Measurements from ENCODE around the gene COA5. TPM values are rescaled to one million over a fixed set of nuclear protein-coding genes. Genes with fewer than 3 reads are reported as not detected.

Gene COA5
- polyA plus RNA-seq, 1 of the 3 experiments (the other 2 are of a cell fraction): 40.3 TPM

DNA sequence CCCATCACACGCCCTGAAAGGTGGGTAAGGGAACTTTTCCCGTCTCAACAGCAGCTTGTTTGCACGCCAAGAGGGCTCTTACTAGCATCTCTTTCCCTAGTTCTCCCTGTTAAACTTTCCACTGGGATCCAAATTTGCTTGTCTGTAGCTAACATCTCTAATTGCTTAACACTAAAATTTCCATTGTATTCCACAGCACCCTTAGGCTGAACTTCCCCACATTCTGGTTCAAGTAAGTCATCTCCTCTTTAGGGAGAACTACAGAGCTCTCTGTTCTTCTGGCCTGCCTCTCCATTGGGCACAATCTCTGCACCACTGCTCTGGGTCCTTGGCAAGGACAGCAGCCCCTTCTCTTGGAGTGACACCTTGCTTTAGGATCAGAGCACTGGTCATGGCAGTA, 24.0 kb upstream of the COA5 start:
- 54% methylated on average over 3 of the region's 3 CpGs for whole genome bisulfite sequencing (ENCODE audit: low lambda C conversion rate)
- no peak overlapping the region for H2AFZ ChIP-seq (ENCODE audit: low read depth)
- H3K36me3 ChIP-seq (replicated peaks in 1 of 2; ENCODE audit: control insufficient read depth in 1 of 2, insufficient read depth in 2 of 2, low read length in 1 of 2): no peaks in the 10 kb centered on the region
- no peak overlapping the region for H3K4me3 ChIP-seq (ENCODE audit: low read depth in 2 of 2, low read length in 1 of 2)
- no peaks in the 10 kb centered on the region for H3K4me1 ChIP-seq (ENCODE audit: control insufficient read depth in 1 of 2, insufficient read depth in 2 of 2, low read depth in 1 of 2, low read length in 1 of 2)
- H3K9me2 ChIP-seq: no peaks in the 10 kb centered on the region
- CTCF ChIA-PET: interaction anchor here (1.9 kb wide), 1 partner anchor 17 kb away, joined by 7 read pairs; no protein-coding TSS in a partner anchor
- no peaks in the 10 kb centered on the region for H3K9me3 ChIP-seq
- no peak overlapping the region for H3K27ac ChIP-seq (ENCODE audit: low read depth in 2 of 2, low read length in 1 of 2)
- no peak for DNase-seq
- H3K27me3 ChIP-seq (ENCODE audit: insufficient read depth): no peaks in the 10 kb centered on the region
- no peaks in the 10 kb centered on the region for H3K79me2 ChIP-seq (ENCODE audit: insufficient read depth)
- TF ChIP-seq NFIC (IDR thresholded peaks at IDR 0.05; ENCODE audit: borderline replicate concordance) (no peak), FOXJ3 (CRISPR knock-in tag; IDR thresholded peaks at IDR 0.05) (no peak), SIN3A (IDR thresholded peaks at IDR 0.05; ENCODE audit: borderline replicate concordance, low read depth, low read length) (no peak), RAD21 (IDR thresholded peaks at IDR 0.05; ENCODE audit: low read length) (no peak), TEAD4 (IDR thresholded peaks at IDR 0.05; ENCODE audit: borderline replicate concordance, insufficient read depth) (no peak), TCF12 (IDR thresholded peaks at IDR 0.05) (no peak)
- TF ChIP-seq, protein P1, sequence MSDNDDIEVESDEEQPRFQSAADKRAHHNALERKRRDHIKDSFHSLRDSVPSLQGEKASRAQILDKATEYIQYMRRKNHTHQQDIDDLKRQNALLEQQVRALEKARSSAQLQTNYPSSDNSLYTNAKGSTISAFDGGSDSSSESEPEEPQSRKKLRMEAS (IDR thresholded peaks at IDR 0.05; ENCODE audit: low read depth): no peak
- TF ChIP-seq, protein P2, sequence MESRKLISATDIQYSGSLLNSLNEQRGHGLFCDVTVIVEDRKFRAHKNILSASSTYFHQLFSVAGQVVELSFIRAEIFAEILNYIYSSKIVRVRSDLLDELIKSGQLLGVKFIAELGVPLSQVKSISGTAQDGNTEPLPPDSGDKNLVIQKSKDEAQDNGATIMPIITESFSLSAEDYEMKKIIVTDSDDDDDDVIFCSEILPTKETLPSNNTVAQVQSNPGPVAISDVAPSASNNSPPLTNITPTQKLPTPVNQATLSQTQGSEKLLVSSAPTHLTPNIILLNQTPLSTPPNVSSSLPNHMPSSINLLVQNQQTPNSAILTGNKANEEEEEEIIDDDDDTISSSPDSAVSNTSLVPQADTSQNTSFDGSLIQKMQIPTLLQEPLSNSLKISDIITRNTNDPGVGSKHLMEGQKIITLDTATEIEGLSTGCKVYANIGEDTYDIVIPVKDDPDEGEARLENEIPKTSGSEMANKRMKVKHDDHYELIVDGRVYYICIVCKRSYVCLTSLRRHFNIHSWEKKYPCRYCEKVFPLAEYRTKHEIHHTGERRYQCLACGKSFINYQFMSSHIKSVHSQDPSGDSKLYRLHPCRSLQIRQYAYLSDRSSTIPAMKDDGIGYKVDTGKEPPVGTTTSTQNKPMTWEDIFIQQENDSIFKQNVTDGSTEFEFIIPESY (IDR thresholded peaks at IDR 0.05; ENCODE audit: borderline replicate concordance, low read depth): no peak
- TF ChIP-seq, protein P3, sequence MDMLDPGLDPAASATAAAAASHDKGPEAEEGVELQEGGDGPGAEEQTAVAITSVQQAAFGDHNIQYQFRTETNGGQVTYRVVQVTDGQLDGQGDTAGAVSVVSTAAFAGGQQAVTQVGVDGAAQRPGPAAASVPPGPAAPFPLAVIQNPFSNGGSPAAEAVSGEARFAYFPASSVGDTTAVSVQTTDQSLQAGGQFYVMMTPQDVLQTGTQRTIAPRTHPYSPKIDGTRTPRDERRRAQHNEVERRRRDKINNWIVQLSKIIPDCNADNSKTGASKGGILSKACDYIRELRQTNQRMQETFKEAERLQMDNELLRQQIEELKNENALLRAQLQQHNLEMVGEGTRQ (IDR thresholded peaks at IDR 0.05; ENCODE audit: borderline replicate concordance, low read depth, low read length): no peak
- H4K20me1 ChIP-seq (ENCODE audit: insufficient read depth): no peaks in the 10 kb centered on the region
- no peak overlapping the region for H3K9ac ChIP-seq
- no peak overlapping the region for H3K4me2 ChIP-seq
- no peaks in the 10 kb centered on the region for H3F3A ChIP-seq (replicated peaks; ENCODE audit: insufficient read depth)
- POLR2A ChIA-PET: interaction anchor here (0.7 kb wide), 1 partner anchor 23 kb away, joined by 3 read pairs; no protein-coding TSS in a partner anchor

DNA sequence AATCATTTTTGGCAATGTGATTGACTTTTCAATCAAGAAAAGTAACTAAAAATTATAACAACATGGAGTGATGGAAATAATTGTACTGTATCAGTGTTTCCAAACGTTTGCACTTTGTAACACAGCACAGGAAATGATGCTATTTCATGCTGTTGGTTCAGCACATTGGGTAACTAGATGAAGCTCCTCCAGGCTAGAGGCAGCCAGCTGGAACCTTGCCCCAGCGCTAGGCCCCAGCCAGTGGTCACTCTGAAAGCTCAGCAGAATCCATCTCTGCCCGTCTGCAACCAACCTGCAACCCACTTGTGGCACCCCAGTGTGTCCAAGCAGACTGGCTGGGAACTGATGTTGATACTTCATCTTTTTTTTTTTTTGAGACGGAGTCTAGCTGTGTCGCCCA, 15.3 kb upstream of the COA5 start:
- H3K79me2 ChIP-seq (ENCODE audit: insufficient read depth): no peaks in the 10 kb centered on the region
- H3K4me1 ChIP-seq (ENCODE audit: control insufficient read depth in 1 of 2, insufficient read depth in 2 of 2, low read depth in 1 of 2, low read length in 1 of 2): no peaks in the 10 kb centered on the region; a peak in 1 of 4 replicates
- no peak overlapping the region for H3K4me3 ChIP-seq (ENCODE audit: low read depth in 2 of 2, low read length in 1 of 2)
- ChIA-PET POLR2A (no interaction called here), CTCF (interaction anchor here (1.8 kb wide), 1 partner anchor 211 kb away, joined by 5 read pairs; no protein-coding TSS in a partner anchor)
- peaks cover 9 to 10% of the 10 kb centered on the region in 2 experiments for H3K36me3 ChIP-seq (replicated peaks in 1 of 2; ENCODE audit: control insufficient read depth in 1 of 2, insufficient read depth in 2 of 2, low read length in 1 of 2)
- H3K4me2 ChIP-seq: no peak overlapping the region
- 68% methylated on average over 5 of the region's 5 CpGs for whole genome bisulfite sequencing (ENCODE audit: low lambda C conversion rate)
- no peaks in the 10 kb centered on the region for H3K9me2 ChIP-seq
- no peak for DNase-seq
- H3K9me3 ChIP-seq: no peaks in the 10 kb centered on the region
- H3K9ac ChIP-seq: no peak overlapping the region
- H2AFZ ChIP-seq (ENCODE audit: low read depth): no peak overlapping the region
- no peaks in the 10 kb centered on the region for H4K20me1 ChIP-seq (ENCODE audit: insufficient read depth)
- H3K27me3 ChIP-seq (ENCODE audit: insufficient read depth): no peaks in the 10 kb centered on the region
- H3F3A ChIP-seq (replicated peaks; ENCODE audit: insufficient read depth): no peaks in the 10 kb centered on the region
- H3K27ac ChIP-seq (ENCODE audit: low read depth in 2 of 2, low read length in 1 of 2): no peak overlapping the region
- TF ChIP-seq GATA2 (CRISPR knock-in tag; IDR thresholded peaks at IDR 0.05) (no peak), POLR2AphosphoS5 (IDR thresholded peaks at IDR 0.05; ENCODE audit: low read depth, low read length) (no peak), RXRA (IDR thresholded peaks at IDR 0.05; ENCODE audit: borderline replicate concordance, low read depth) (no peak), EP300 (IDR thresholded peaks at IDR 0.05; ENCODE audit: borderline replicate concordance in 1 of 2, low read depth in 1 of 2, low read length in 1 of 2) (no peak), GABPA (IDR thresholded peaks at IDR 0.05; ENCODE audit: low read depth) (no peak), FOSL2 (IDR thresholded peaks at IDR 0.05; ENCODE audit: borderline replicate concordance, low read depth) (no peak), SIN3A (IDR thresholded peaks at IDR 0.05; ENCODE audit: borderline replicate concordance, low read depth, low read length) (no peak), ELF1 (IDR thresholded peaks at IDR 0.05) (no peak)
- TF ChIP-seq, protein P4, sequence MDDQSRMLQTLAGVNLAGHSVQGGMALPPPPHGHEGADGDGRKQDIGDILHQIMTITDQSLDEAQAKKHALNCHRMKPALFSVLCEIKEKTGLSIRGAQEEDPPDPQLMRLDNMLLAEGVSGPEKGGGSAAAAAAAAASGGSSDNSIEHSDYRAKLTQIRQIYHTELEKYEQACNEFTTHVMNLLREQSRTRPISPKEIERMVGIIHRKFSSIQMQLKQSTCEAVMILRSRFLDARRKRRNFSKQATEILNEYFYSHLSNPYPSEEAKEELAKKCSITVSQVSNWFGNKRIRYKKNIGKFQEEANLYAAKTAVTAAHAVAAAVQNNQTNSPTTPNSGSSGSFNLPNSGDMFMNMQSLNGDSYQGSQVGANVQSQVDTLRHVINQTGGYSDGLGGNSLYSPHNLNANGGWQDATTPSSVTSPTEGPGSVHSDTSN (IDR thresholded peaks at IDR 0.05): no peak
- TF ChIP-seq, protein P5, sequence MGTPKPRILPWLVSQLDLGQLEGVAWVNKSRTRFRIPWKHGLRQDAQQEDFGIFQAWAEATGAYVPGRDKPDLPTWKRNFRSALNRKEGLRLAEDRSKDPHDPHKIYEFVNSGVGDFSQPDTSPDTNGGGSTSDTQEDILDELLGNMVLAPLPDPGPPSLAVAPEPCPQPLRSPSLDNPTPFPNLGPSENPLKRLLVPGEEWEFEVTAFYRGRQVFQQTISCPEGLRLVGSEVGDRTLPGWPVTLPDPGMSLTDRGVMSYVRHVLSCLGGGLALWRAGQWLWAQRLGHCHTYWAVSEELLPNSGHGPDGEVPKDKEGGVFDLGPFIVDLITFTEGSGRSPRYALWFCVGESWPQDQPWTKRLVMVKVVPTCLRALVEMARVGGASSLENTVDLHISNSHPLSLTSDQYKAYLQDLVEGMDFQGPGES (IDR thresholded peaks at IDR 0.05; ENCODE audit: low read depth, low read length): no peak
- TF ChIP-seq, protein P3 (IDR thresholded peaks at IDR 0.05; ENCODE audit: borderline replicate concordance, low read depth, low read length): no peak
